Coronary artery (tissue), 2 donors: ENCODE measurements around the gene NLRC3.

ENCODE experiments used
- DNase-seq: peaks from one replicate; pipeline ENCODE4 v3.0.0-alpha.2; 2017; ENCODE audit warnings: low spot score
- H3K27ac ChIP-seq, 2 donors: fragments of 200-600 bp; sonication (generic); one replicate each; pipeline ENCODE4 v1.5.1; 2016 to 2019
- H3K4me3 ChIP-seq: fragments of 200-600 bp; sonication (generic); 2 replicates; pipeline ENCODE4 v1.5.1; 2016; ENCODE audit warnings: mild to moderate bottlenecking, moderate library complexity
- TF ChIP-seq, protein P1 (sequence below): fragments of 200-600 bp; sonication (generic); IDR thresholded peaks from one replicate; pipeline ENCODE4 v1.5.1; 2019; ENCODE audit warnings: antibody characterized with exemption

Gene NLRC3

GRCh38 chr16:3562914-3563480 is 14.2 kb downstream of the NLRC3 start:
- H3K4me3 ChIP-seq, result no peak overlapping the region
- no peak for DNase-seq
- TF ChIP-seq, protein P1, sequence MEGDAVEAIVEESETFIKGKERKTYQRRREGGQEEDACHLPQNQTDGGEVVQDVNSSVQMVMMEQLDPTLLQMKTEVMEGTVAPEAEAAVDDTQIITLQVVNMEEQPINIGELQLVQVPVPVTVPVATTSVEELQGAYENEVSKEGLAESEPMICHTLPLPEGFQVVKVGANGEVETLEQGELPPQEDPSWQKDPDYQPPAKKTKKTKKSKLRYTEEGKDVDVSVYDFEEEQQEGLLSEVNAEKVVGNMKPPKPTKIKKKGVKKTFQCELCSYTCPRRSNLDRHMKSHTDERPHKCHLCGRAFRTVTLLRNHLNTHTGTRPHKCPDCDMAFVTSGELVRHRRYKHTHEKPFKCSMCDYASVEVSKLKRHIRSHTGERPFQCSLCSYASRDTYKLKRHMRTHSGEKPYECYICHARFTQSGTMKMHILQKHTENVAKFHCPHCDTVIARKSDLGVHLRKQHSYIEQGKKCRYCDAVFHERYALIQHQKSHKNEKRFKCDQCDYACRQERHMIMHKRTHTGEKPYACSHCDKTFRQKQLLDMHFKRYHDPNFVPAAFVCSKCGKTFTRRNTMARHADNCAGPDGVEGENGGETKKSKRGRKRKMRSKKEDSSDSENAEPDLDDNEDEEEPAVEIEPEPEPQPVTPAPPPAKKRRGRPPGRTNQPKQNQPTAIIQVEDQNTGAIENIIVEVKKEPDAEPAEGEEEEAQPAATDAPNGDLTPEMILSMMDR, result no peak
- H3K27ac ChIP-seq, result no peak overlapping the region

GRCh38 chr16:3561626-3562025 is 15.6 kb downstream of the NLRC3 start:
- H3K27ac ChIP-seq, result no peak overlapping the region
- TF ChIP-seq, protein P1, result no peak
- no peak for DNase-seq
- no peak overlapping the region for H3K4me3 ChIP-seq

GRCh38 chr16:3554351-3554928 is 22.8 kb downstream of the NLRC3 start:
- Histone ChIP-seq H3K4me3 (no peak overlapping the region), H3K27ac (no peak overlapping the region)
- TF ChIP-seq, protein P1, result no peak
- DNase-seq, result no peak

DNA sequence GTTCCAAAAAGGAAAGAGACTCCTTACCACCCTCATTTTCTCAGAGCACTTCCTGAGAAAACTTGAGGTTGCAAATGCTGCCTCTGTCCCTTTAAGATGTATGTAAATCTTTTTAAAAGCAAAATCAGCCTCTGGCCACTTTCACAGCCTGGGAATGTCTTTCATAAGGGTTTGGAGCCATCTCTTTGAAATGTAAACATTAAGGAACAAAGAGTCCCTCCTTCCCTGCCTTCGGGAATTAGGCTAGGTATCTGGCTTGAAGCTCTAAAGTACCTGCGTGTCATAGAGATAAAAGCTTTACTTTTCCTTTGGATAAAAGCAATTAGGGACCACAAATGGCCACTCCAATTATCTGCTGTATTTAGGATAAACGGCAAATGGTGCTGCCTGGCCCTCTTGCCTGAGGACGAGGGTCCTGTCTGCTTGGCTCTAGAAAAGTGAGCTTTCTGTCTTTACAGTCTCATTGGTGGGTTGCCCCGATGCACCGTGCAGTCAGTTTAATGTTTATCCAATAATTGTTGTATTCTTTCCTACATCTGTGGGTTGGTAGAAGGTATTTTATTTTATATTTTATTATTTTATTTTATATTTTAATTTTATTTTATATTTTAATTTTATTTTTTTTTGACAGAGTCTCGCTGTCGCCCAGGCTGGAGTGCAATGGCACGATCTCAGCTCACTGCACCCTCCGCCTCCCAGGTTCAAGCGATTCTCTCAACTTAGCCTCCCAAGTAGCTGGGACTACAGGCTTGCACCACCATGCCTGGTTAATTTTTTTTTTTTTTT is 23.9 kb downstream of the NLRC3 start:
- Histone ChIP-seq H3K27ac (no peak overlapping the region), H3K4me3 (no peak overlapping the region)
- TF ChIP-seq, protein P1, result no peak
- DNase-seq, result no peak

DNA sequence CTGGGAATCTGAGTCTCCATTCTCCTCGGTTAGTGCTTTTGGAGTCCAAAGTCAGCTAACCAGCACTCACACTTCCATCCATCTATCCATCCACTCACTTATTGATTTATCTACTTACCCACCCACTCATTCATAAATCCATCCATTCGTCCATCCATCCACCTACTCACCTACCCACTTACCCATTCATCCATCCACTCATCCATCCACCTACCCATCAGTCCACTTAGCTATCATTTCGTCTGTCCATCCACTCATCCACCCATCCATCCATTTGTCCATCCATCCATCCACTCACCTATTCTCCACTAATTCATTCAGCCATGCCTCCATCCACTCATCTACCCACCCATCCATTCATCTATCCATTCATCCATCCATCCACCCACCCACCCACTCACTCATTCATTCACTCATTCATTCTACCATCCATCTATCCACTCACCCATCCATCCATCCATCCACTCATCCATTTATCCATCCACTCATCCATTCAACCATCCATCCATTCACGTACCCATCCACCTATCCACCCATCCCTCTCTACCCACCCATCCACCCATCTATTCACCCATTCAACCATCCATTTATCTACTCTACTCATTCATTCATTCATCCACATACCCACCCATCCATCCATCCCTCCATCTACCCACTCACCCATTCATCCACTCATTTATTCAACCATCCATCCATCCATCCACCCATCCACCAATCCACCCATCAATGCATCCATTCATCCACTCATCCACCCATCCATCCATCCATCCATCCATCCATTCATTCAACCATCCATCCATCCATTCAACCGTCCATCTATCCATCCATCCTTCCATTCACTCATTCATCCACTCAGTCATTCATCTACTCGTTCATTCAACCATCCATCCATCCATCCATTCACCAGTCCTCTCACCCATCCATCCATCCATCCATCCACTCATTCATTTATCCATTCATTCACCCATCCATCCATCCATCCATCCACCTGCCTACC is 26.1 kb downstream of the NLRC3 start:
- Histone ChIP-seq H3K4me3 (no peak overlapping the region), H3K27ac (no peak overlapping the region)
- no peak for DNase-seq
- TF ChIP-seq, protein P1, result no peak

GRCh38 chr16:3549906-3550305 is 27.3 kb downstream of the NLRC3 start:
- no peak for DNase-seq
- Histone ChIP-seq H3K27ac (no peak overlapping the region), H3K4me3 (no peak overlapping the region)
- TF ChIP-seq, protein P1, result no peak
